Psoas muscle (tissue), 8 donors: ENCODE results near the gene ANKRD13C. TPM values are rescaled to one million over a fixed set of nuclear protein-coding genes. Genes with fewer than 3 reads are reported as not detected.

Source experiments
- ATAC-seq, 4 donors: fragments of 200-7000 bp; cut with Tn5 transposase; one replicate each; pipeline ENCODE4 v1.9.1; 2020; ENCODE audit warnings: moderate library complexity in 3 of 4, mild to moderate bottlenecking in 2 of 4
- DNase-seq, 2 donors: peaks; one replicate each; pipeline ENCODE4 v3.0.0-alpha.2; 2020
- H3K27ac ChIP-seq: fragments of 200-600 bp; one replicate; pipeline ENCODE4 v1.8.0; 2022
- H3K27me3 ChIP-seq, 3 donors: fragments of 200-600 bp in 1 of 3; one replicate each; pipeline versions ENCODE4 v1.6.1 to v1.8.0; 2013 to 2022; ENCODE audit warnings: low read length in 2 of 3, mild to moderate bottlenecking in 2 of 3, moderate library complexity in 1 of 3; ENCODE audit not compliant: insufficient read depth in 3 of 3
- H3K36me3 ChIP-seq, 2 donors: fragments of 200-600 bp in 1 of 2; one replicate each; pipeline versions ENCODE4 v1.6.1 to v1.8.0; 2013 to 2022; ENCODE audit warnings: low read depth in 1 of 2, mild to moderate bottlenecking in 1 of 2, moderate library complexity in 1 of 2; ENCODE audit not compliant: insufficient read depth in 1 of 2
- H3K4me1 ChIP-seq: fragments of 200-600 bp; one replicate; pipeline ENCODE4 v1.8.0; 2022
- H3K4me3 ChIP-seq: fragments of 200-600 bp; one replicate; pipeline ENCODE4 v1.8.0; 2022; ENCODE audit warnings: mild to moderate bottlenecking
- H3K9me3 ChIP-seq: fragments of 200-600 bp; one replicate; pipeline ENCODE4 v1.8.0; 2022
- CTCF ChIP-seq: fragments of 200-600 bp; IDR thresholded peaks from one replicate; pipeline ENCODE4 v1.8.0; 2022; ENCODE audit warnings: antibody characterized with exemption
- WGBS, 3 donors: extraction: QIAGEN DNeasy Blood & Tissue Kit; methylation state at CpG; one replicate each; pipeline versions ENCODE4 v1.1.6 to v1.1.7; 2013; 5-methylcytosine and 5-hydroxymethylcytosine counted together
- intact Hi-C, 2 donors: fragments of 100-400 bp; cut with DNase I; formaldehyde crosslinking; loops; one replicate each; pipeline versions ENCODE4 v1.11.0 to v1.14.2; 2022
- polyA plus RNA-seq, 3 donors: library from polyadenylated mRNA; stranded (reverse); fragments of 200-250 nt; gene quantifications; one replicate each; pipeline ENCODE4 v1.2.3, GENCODE V29; 2013
- total RNA-seq, 4 donors: library from RNA; stranded (reverse); fragmentation: NEBNext Ultra II Directional in 2 of 4; extraction: Animal tissue kit (Norgen Biotek cat#: 25700) in 2 of 4; gene quantifications; one replicate each; pipeline versions ENCODE4 v1.2.1 to v1.2.4, GENCODE V29; 2021 to 2023
- donor health status: healthy with polysubstance abuse.
- donor health status: DM: no; HTN: no; CAD: no; lungs with moderate emphysema.
- donor health status: Bipolar disorder and iron deficiency.
- donor health status: healthy.
- donor health status: DM: yes; HTN: yes; CAD: no.
- donor health status: DM: no; HTN: no; CAD: no.
- donor health status: DM: no; HTN: no; CAD: no.
- donor health status: DM: yes; HTN: yes; CAD: no.

The ANKRD13C gene
- total and polyA plus RNA-seq, 7 donors = 5.9 to 18.1 (median 11.4) TPM

DNA sequence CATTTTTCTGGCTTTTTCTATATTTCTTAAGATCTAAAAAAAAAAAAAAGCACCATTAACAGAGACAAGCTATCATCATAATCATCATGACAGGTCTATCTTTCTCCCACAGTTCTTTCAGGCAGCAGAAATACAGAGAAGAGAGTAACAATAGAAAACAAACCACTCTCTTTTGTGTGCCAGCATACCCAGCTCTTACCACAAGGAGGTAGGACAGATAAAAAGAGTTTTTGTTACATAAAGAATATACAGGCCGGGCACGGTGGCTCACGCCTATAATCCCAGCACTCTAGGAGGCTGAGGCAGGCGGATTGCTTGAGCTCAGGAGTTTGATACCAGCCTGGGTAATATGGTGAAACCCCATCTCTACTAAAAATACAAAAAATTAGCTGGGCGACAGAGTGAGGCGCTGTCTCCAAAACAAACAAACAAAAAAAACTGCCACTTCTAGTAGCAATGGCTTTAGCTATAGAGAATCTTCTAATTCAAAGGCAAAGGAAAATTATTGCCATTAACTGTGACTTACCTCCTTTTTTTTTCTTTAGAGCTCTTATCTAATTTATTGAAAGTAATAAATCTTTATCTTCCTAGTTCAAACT is 39.7 kb downstream of the ANKRD13C start:
- TF ChIP-seq CTCF = no peak
- Histone ChIP-seq H3K4me1 (no peaks in the 10 kb centered on the region), H3K36me3 (no peaks in the 10 kb centered on the region), H3K9me3 (no peaks in the 10 kb centered on the region), H3K27ac (no peak overlapping the region), H3K4me3 (no peak overlapping the region), H3K27me3 (no peaks in the 10 kb centered on the region)
- no peak for DNase-seq
- intact Hi-C loops = no loop called here
- no peak for ATAC-seq
- WGBS, 3 donors = 87 to 95% (median 93%) methylated on average over 6 of the region's 6 CpGs

- WGBS, 3 donors = 97 to 99% (median 98%) methylated on average over 3 of the region's 3 CpGs
- no peak for ATAC-seq
- no peak overlapping the region for H3K27ac ChIP-seq
- no peak overlapping the region for H3K4me3 ChIP-seq
- H3K4me1 ChIP-seq = no peaks in the 10 kb centered on the region
- TF ChIP-seq CTCF = no peak
- H3K36me3 ChIP-seq = no peaks in the 10 kb centered on the region
- DNase-seq = no peak
- intact Hi-C loops = no loop called here
- no peaks in the 10 kb centered on the region for H3K9me3 ChIP-seq
- no peaks in the 10 kb centered on the region for H3K27me3 ChIP-seq
These were observed 43.2 kb downstream of the ANKRD13C start for GRCh38 chr1:70311369-70311768.

- DNase-seq = no peak
- TF ChIP-seq CTCF = no peak
These were observed 55.0 kb downstream of the ANKRD13C start for GRCh38 chr1:70299472-70299871.

DNA sequence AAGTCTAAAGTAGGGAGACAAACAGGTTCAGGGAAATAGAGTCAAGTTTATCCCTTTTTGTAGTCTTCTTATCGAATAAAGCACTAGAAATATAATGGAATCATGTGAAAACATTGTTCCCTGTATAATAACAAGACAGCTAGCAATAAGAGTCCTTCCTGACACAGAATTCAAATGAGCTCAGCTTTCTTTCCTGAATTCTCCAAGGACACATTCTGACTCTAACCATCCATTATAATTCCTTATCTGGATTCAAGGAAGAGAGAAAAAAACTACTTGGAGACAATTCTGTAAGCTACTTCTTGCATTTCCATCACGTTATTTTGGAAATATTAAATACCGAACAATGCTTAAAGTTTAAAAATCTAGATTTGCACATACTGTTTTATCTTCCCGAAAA is 58.8 kb downstream of the ANKRD13C start:
- Histone ChIP-seq H3K4me3 (no peak overlapping the region), H3K27me3 (no peaks in the 10 kb centered on the region), H3K36me3 (peaks cover 3 to 85% of the 10 kb centered on the region in 2 donors), H3K4me1 (no peaks in the 10 kb centered on the region), H3K27ac (no peak overlapping the region), H3K9me3 (no peaks in the 10 kb centered on the region)
- DNase-seq = no peak
- TF ChIP-seq CTCF = no peak
- WGBS, 3 donors = 90 to 91% (median 91%) methylated on average over 4 of the region's 4 CpGs
- no peak for ATAC-seq
- intact Hi-C loops = no loop called here

More at GRCh38 chr1:70299472-70299871, 55.0 kb downstream of the ANKRD13C start:
- Histone ChIP-seq H3K36me3 (peaks cover 3 to 62% of the 10 kb centered on the region in 2 donors), H3K27me3 (no peaks in the 10 kb centered on the region), H3K27ac (no peak overlapping the region), H3K4me1 (no peaks in the 10 kb centered on the region), H3K9me3 (no peaks in the 10 kb centered on the region), H3K4me3 (no peak overlapping the region)
- ATAC-seq = no peak
- intact Hi-C loops = no loop called here

DNA sequence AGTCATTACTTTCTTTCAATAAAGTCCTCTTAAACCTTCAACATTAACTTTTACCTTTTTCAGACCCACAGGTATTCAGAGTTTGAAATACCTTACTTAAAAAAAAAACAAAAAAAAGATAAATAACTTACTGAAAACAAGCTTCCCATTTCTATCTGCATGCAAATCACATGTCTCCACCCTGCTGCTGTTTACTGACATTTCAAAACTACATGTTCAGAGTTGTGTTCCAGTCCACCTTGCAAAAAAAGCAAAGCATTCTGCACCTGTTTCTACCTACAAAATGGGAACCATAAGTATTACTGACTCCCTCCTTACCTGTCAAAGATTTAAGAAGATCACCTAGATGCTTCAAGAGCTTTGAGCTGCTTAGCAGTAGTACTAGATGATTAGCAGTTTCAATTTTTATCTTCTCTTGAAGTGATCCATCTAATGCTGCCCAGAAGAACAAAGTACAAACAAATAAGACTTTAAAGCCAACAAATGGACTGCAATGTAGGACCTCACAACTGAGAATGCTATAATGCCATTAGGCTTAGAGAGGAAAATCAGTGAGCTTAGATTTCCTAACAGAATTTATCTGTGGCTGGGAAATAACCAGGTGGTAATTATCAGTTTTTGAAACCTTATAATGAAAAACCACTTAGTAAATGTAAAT is 61.2 kb downstream of the ANKRD13C start:
- intact Hi-C loops = loop anchor here in 1 of 2 donors (5.0 kb wide), 1 partner anchor 51 kb away; no protein-coding TSS in a partner anchor
- DNase-seq = no peak
- no peaks in the 10 kb centered on the region for H3K9me3 ChIP-seq
- H3K36me3 ChIP-seq = peaks cover 0 to 79% of the 10 kb centered on the region in 2 donors
- H3K27ac ChIP-seq = no peak overlapping the region
- TF ChIP-seq CTCF = no peak
- H3K27me3 ChIP-seq = no peaks in the 10 kb centered on the region
- H3K4me3 ChIP-seq = no peak overlapping the region
- no peak for ATAC-seq
- H3K4me1 ChIP-seq = no peaks in the 10 kb centered on the region
